GM23248 (cell line): ENCODE results near the gene CRB2. TPM values are rescaled to one million over a fixed set of nuclear protein-coding genes. Genes with fewer than 3 reads are reported as not detected.
A peak's percentile ranks its signal among the peaks of the same experiment; 100 is the strongest.

Experiments
- DNase-seq: peaks from one replicate; pipeline ENCODE4 v3.0.0-alpha.2; 2015
- H2AFZ ChIP-seq: fragments of 200-600 bp; sonication (generic); 2 replicates; pipeline ENCODE4 v1.6.1; 2016; ENCODE audit warnings: antibody characterized with exemption
- H3F3A ChIP-seq: fragments of 200-600 bp; sonication (generic); 2 replicates; pipeline ENCODE4 v1.6.1; 2016; ENCODE audit warnings: mild to moderate bottlenecking, antibody characterized with exemption, mixed run types; ENCODE audit not compliant: insufficient read depth
- H3K27ac ChIP-seq: fragments of 200-600 bp; sonication (generic); 2 replicates; pipeline ENCODE4 v1.5.1; 2016; ENCODE audit warnings: mild to moderate bottlenecking
- H3K27me3 ChIP-seq: fragments of 200-600 bp; sonication (generic); replicated peaks from 2 replicates; pipeline ENCODE4 v1.6.1; 2016; ENCODE audit warnings: mild to moderate bottlenecking; ENCODE audit not compliant: insufficient read depth
- H3K36me3 ChIP-seq: fragments of 200-600 bp; sonication (generic); 2 replicates; pipeline ENCODE4 v1.6.1; 2016; ENCODE audit warnings: low read depth, mild to moderate bottlenecking
- H3K4me1 ChIP-seq: fragments of 200-600 bp; sonication (generic); 2 replicates; pipeline ENCODE4 v1.6.1; 2016; ENCODE audit warnings: mild to moderate bottlenecking; ENCODE audit not compliant: insufficient read depth
- H3K4me2 ChIP-seq: fragments of 200-600 bp; sonication (generic); one replicate; pipeline ENCODE4 v1.6.1; 2016; ENCODE audit warnings: mild to moderate bottlenecking; ENCODE audit not compliant: unreplicated experiment
- H3K4me3 ChIP-seq: fragments of 200-600 bp; sonication (generic); 2 replicates; pipeline ENCODE4 v1.5.1; 2016; ENCODE audit warnings: mild to moderate bottlenecking
- H3K79me2 ChIP-seq: fragments of 200-600 bp; sonication (generic); 2 replicates; pipeline ENCODE4 v1.6.1; 2016; ENCODE audit warnings: mild to moderate bottlenecking; ENCODE audit not compliant: insufficient read depth
- H3K9ac ChIP-seq: fragments of 200-600 bp; sonication (generic); 2 replicates; pipeline ENCODE4 v1.6.1; 2016; ENCODE audit warnings: mild to moderate bottlenecking
- H3K9me2 ChIP-seq: fragments of 200-600 bp; sonication (generic); 2 replicates; pipeline ENCODE4 v1.6.1; 2016; ENCODE audit warnings: mixed run types, mild to moderate bottlenecking, moderate library complexity; ENCODE audit not compliant: insufficient read depth
- H3K9me3 ChIP-seq: fragments of 200-600 bp; sonication (generic); one replicate; pipeline ENCODE4 v1.6.1; 2017; ENCODE audit warnings: low read depth
- H4K20me1 ChIP-seq: fragments of 200-600 bp; sonication (generic); 2 replicates; pipeline ENCODE4 v1.6.0; 2016; ENCODE audit not compliant: insufficient read depth
- EZH2 ChIP-seq: fragments of 200-600 bp; sonication (generic); IDR thresholded peaks from 2 replicates; pipeline ENCODE4 v1.6.1; 2018; ENCODE audit warnings: antibody characterized with exemption, mild to moderate bottlenecking; ENCODE audit not compliant: insufficient read depth, poor library complexity, severe bottlenecking
- EZH2phosphoT487 ChIP-seq: fragments of 200-600 bp; sonication (generic); IDR thresholded peaks from 2 replicates; pipeline ENCODE4 v1.6.1; 2018; ENCODE audit warnings: antibody characterized with exemption, moderate library complexity, mild to moderate bottlenecking, low read depth; ENCODE audit not compliant: insufficient read depth
- WGBS, 2 experiments: methylation state at CpG; one replicate each; pipeline ENCODE4 v1.1.6; 2015 to 2017; ENCODE audit warnings: low lambda C conversion rate in 2 of 2, low coverage in 1 of 2; ENCODE audit errors: missing lambda C conversion rate in 2 of 2; 5-methylcytosine and 5-hydroxymethylcytosine counted together
- in situ Hi-C: fragments of 300-500 bp; cut with MboI; formaldehyde crosslinking; loops from 2 replicates; pipeline ENCODE4 v1.15.0; 2020
- polyA plus RNA-seq: library from polyadenylated mRNA; unstranded; fragments of >200 nt; fragmentation: Nextera tagmentation; extraction: Ambion mirVana; gene quantifications from 2 replicates; pipeline ENCODE4 v1.2.1, GENCODE V29; 2016
- total RNA-seq: library from RNA; depleted of rRNA; stranded (reverse); fragments of >200 nt; shearing (Covaris generic); gene quantifications from 2 replicates; pipeline ENCODE4 v1.2.3, GENCODE V29; 2014

CRB2 gene
- total and polyA plus RNA-seq, 2 experiments from 2014 or later, result not detected

DNA sequence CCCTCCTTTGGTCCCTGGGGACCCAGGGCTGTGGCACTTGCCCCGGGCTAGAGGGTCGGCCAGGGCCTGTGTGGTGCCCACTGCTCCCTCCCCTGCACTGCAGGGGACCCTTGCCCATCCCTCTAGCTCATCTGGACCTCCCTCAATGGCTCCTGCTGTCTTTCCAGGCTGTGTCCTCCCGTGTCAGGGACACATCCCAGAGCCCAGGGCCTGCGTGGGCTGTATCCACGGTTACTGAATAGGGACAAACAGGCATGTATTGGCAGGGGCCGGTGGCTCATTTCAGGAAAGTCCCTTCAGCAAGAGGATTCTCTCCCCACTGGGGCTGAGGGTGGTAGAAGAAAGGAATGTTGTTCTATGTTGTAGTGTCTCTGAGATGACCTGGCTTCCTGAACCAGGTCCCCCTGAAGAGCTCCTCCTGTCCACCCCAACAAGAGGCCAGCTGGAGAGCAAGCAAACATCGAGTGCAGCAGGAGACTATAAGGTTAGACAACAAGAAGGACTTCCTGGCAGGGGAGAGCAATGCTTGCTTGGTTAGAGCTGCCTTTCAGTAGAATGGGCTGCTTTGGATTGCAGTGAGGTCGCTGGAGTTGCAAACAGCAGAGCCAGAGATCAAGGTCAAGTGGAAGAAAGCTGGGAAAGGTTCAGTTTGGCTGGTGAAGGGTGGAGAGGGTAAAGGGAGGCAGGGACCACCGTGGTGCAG, 1.0 kb upstream of the CRB2 start:
- Histone ChIP-seq H3K9me2 (no peaks in the 10 kb centered on the region), H3F3A (no peaks in the 10 kb centered on the region), H3K9me3 (no peaks in the 10 kb centered on the region), H3K79me2 (no peaks in the 10 kb centered on the region), H3K4me2 (no peak overlapping the region), H3K27me3 (peaks cover 14% of the 10 kb centered on the region), H3K36me3 (no peaks in the 10 kb centered on the region), H3K4me1 (no peaks in the 10 kb centered on the region), H3K4me3 (no peak overlapping the region), H2AFZ (no peak overlapping the region), H3K27ac (no peak overlapping the region), H3K9ac (no peak overlapping the region), H4K20me1 (no peaks in the 10 kb centered on the region)
- in situ Hi-C loops, result no loop called here
- peak; percentile 36 for DNase-seq
- no peak for TF ChIP-seq EZH2
- TF ChIP-seq EZH2phosphoT487, result no peak
- 21 to 22% methylated on average over 9 of the region's 9 CpGs for WGBS, 2 experiments

DNA sequence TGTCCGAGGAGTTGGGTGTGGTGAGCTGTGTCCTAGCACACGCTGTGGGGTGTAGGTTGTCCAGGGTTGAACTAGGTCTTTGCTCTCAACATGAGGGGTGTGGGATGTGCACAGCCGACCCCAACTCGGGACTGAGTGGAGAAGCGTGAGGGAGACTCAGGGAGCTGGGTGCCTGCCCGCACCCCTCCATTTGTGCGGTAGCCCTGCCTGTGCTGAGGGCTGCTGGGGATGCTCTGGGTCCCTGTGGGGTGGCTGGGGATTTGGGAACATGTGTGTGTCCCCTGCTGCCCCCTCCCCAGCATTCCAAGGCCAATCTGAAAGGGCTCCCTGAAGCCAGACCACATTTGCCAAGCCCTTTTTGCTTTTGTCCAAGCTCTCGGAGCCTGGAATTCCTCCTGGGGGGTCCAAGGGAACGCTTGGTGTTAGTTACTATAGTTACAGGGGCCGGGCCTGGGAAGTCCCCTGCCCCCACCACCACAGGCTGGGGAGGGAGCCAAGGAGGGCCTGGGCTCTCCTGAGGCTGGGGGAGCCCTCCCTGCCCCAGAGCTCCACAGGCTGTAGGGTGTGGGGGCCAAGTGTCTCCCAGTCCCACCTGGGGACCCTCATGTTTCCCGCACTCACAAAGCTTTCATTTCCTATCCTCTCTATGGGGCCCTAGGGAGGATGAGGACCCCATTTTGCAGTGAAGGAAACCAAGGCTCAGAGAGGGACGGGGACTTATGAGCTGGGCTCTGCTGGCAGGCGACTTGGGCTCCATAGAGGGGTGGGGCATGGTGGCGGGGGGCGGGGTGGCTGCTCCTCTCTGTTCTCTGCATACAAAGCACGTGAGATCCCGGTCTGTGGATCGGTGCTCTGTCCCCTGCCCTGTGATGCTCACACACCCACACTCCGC, 1.1 kb downstream of the CRB2 start:
- H2AFZ ChIP-seq, result no peak overlapping the region
- H3K4me1 ChIP-seq, result no peaks in the 10 kb centered on the region
- WGBS, 2 experiments, result 62 to 71% methylated on average over 14 to 17 of the region's 19 CpGs
- no peak for DNase-seq
- H3F3A ChIP-seq, result no peaks in the 10 kb centered on the region
- H3K4me2 ChIP-seq, result no peak overlapping the region
- in situ Hi-C loops, result no loop called here
- no peaks in the 10 kb centered on the region for H3K9me3 ChIP-seq
- no peaks in the 10 kb centered on the region for H3K9me2 ChIP-seq
- no peak for TF ChIP-seq EZH2
- TF ChIP-seq EZH2phosphoT487, result no peak
- no peaks in the 10 kb centered on the region for H3K36me3 ChIP-seq
- H4K20me1 ChIP-seq, result no peaks in the 10 kb centered on the region
- no peak overlapping the region for H3K27ac ChIP-seq
- H3K9ac ChIP-seq, result no peak overlapping the region
- peaks cover 3% of the 10 kb centered on the region for H3K27me3 ChIP-seq
- no peak overlapping the region for H3K4me3 ChIP-seq
- no peaks in the 10 kb centered on the region for H3K79me2 ChIP-seq

DNA sequence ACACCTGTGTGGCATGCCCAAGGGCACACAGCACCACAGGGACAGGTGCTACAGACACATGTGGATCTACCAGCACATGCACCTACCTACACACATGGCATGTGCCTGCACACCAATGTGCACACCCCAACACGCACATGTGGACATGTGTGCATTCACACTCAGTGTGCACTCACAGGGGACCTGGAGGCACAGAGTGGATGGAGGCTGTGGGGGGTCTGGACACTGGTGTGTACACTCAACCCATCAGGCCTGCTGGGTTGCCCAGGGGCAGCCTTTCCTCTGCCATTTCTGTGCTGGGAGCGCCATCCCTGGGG, 1.7 kb downstream of the CRB2 start:
- DNase-seq, result no peak

DNA sequence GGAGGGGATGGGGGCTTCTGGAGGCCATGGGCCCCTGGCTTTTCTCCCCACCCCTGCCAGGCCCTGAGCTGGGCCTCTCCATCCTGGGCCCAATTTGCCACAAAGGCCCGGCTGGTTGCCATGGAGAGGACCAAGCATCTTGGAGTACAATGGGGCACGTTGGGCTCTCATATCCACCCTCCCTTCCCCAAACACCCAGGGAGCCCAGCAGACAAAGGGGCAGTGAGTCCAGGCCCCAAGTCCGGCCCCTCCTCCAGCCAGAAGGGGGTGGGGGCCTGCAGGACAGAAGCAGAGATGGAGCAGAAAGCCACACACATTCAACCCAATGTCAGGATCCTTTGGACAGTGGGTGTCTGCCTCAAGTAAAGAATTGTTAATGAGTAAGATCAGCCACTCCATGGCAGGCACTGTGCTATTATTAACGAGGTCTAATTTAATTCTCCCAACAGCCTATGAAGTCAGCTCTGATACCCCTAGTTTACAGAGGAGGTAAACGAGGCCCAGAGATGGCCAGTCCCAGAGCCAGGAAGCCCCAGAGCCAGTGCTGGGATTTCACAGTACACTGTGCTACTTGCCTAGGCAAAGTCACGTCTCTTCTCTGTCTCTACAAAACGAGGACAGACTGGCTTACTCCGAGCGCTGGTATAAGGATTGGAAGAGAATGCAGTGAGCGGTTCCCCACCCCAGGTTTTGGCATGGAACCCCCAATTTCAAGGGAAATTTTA, 2.3 kb downstream of the CRB2 start:
- WGBS, 2 experiments, result 65 to 67% methylated on average over 10 of the region's 10 CpGs
- TF ChIP-seq EZH2phosphoT487 (no peak), EZH2 (no peak)

More for the DNA sequence above, 1.7 kb downstream of the CRB2 start:
- no peaks in the 10 kb centered on the region for H3F3A ChIP-seq
- H3K79me2 ChIP-seq, result no peaks in the 10 kb centered on the region
- H3K9me3 ChIP-seq, result no peaks in the 10 kb centered on the region
- H3K4me3 ChIP-seq, result no peak overlapping the region
- no peaks in the 10 kb centered on the region for H4K20me1 ChIP-seq
- H2AFZ ChIP-seq, result no peak overlapping the region
- H3K9me2 ChIP-seq, result no peaks in the 10 kb centered on the region
- H3K9ac ChIP-seq, result no peak overlapping the region
- no peaks in the 10 kb centered on the region for H3K36me3 ChIP-seq
- in situ Hi-C loops, result no loop called here
- WGBS, 2 experiments, result 89 to 97% methylated on average over 2 of the region's 2 CpGs
- no peak overlapping the region for H3K27ac ChIP-seq
- no peaks in the 10 kb centered on the region for H3K4me1 ChIP-seq
- no peak for TF ChIP-seq EZH2phosphoT487
- no peak for TF ChIP-seq EZH2
- H3K27me3 ChIP-seq, result peaks cover 3% of the 10 kb centered on the region
- H3K4me2 ChIP-seq, result no peak overlapping the region

More for the DNA sequence above, 2.3 kb downstream of the CRB2 start:
- Histone ChIP-seq H3K27ac (no peak overlapping the region), H3K79me2 (no peaks in the 10 kb centered on the region), H3F3A (no peaks in the 10 kb centered on the region), H3K9ac (no peak overlapping the region), H3K9me2 (no peaks in the 10 kb centered on the region), H3K27me3 (peaks cover 2% of the 10 kb centered on the region; the same call in 1 of the 2 replicates), H2AFZ (no peak overlapping the region), H3K36me3 (no peaks in the 10 kb centered on the region), H3K4me1 (no peaks in the 10 kb centered on the region), H3K4me2 (no peak overlapping the region), H4K20me1 (no peaks in the 10 kb centered on the region), H3K4me3 (no peak overlapping the region), H3K9me3 (no peaks in the 10 kb centered on the region)
- DNase-seq, result no peak
- in situ Hi-C loops, result no loop called here
